Naive thymus-derived CD8-positive, alpha-beta T cell (primary cell): ENCODE measurements around the gene SEL1L. TPM values are rescaled to one million over a fixed set of nuclear protein-coding genes. Genes with fewer than 3 reads are reported as not detected.
A peak's percentile ranks its signal among the peaks of the same experiment; 100 is the strongest.
"Not testable (repeated sequence)": the region's sequence is repeated elsewhere in the genome, so short reads cannot be mapped to it uniquely, and the experiment has no call there.

Experiments used
- ATAC-seq, 2 donors: fragments of 150-1000 bp; cut with Tn5 transposase in 1 of 2; sonication (Bioruptor Pico), chemical (Tn5 transposase) in 1 of 2; 1 replicate in 1 of 2; 2 replicates in 1 of 2; pipeline ENCODE4 v1.10.0; 2021; ENCODE audit warnings: mild to moderate bottlenecking in 2 of 2, moderate library complexity in 2 of 2
- POLR2A ChIA-PET: fragments of 350-600 bp; sonication (Branson Sonifier 250); formaldehyde crosslinking; loops from one replicate; lab custom pipeline; 2021; ENCODE audit warnings: antibody characterized with exemption; lab: Charles Lee
- DNase-seq, 10 donors: peaks; one replicate each; pipeline versions ENCODE4 v3.0.0 to v3.0.0-alpha.2; 2020 to 2022
- H3K27ac Mint-ChIP-seq, 10 donors: one replicate each; pipeline ENCODE4 v1.8.0; 2020 to 2022; ENCODE audit warnings: mild to moderate bottlenecking in 10 of 10, mixed read lengths in 10 of 10, moderate library complexity in 4 of 10, inconsistent platforms in 1 of 10
- H3K27me3 Mint-ChIP-seq, 5 donors: one replicate each; pipeline ENCODE4 v1.8.0; 2021 to 2022; ENCODE audit warnings: mixed read lengths in 5 of 5
- H3K36me3 Mint-ChIP-seq, 3 donors: one replicate each; pipeline ENCODE4 v1.8.0; 2020 to 2022; ENCODE audit warnings: mixed read lengths in 3 of 3, mild to moderate bottlenecking in 2 of 3, inconsistent platforms in 1 of 3
- H3K4me1 Mint-ChIP-seq, 4 donors: one replicate each; pipeline ENCODE4 v1.8.0; 2021 to 2022; ENCODE audit warnings: mixed read lengths in 4 of 4
- H3K4me3 Mint-ChIP-seq, 10 donors: one replicate each; pipeline ENCODE4 v1.8.0; 2020 to 2022; ENCODE audit warnings: mild to moderate bottlenecking in 10 of 10, mixed read lengths in 10 of 10, moderate library complexity in 6 of 10, inconsistent platforms in 1 of 10
- H3K9me3 Mint-ChIP-seq, 9 donors: one replicate each; pipeline ENCODE4 v1.8.0; 2020 to 2022; ENCODE audit warnings: mixed read lengths in 9 of 9, mild to moderate bottlenecking in 3 of 9, inconsistent platforms in 1 of 9, moderate library complexity in 1 of 9
- polyA plus RNA-seq, 3 donors: library from polyadenylated mRNA; unstranded; fragments of 300-500 nt; fragmentation: Illumina TruSeq; gene quantifications; one replicate each; pipeline ENCODE4 v1.2.3, GENCODE V29; 2021
- total RNA-seq, 8 experiments: library from RNA in 2 of 8; stranded (reverse) in 2 of 8; gene quantifications; one replicate each; pipeline ENCODE4 v1.2.3 and lab custom pipeline; 2021 to 2026

The SEL1L gene
- total and polyA plus RNA-seq, 5 experiments from 2014 or later: 12.0 to 58.0 (median 22.9) TPM

DNA sequence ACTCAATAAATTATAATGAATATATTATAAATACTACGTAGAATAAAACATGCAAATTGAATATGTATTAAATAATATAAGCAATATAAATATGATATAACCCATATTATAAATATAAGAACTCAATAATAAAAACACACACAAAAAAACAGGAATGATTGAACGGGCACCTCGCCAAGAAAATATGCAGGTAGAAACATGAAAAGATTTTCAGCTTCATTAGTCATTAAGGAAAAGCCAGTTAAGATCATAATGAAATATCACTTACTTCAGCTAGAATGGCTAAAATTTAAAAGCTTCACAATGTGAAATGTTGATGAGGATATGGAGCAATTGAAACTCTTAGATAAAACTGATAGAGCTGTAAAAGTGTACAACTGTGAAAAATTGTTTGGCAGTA is 17.8 kb upstream of the SEL1L start:
- Mint-ChIP-seq H3K27ac (no peak overlapping the region), H3K9me3 (peaks cover 0 to 6% (median 0%) of the 10 kb centered on the region in 9 donors), H3K4me3 (no peak overlapping the region), H3K36me3 (no peaks in the 10 kb centered on the region), H3K27me3 (peaks cover 0 to 5% (median 0%) of the 10 kb centered on the region in 5 donors), H3K4me1 (peaks cover 0 to 2% (median under 1%) of the 10 kb centered on the region in 4 donors)
- no peak for ATAC-seq
- POLR2A ChIA-PET: no interaction called here
- DNase-seq: no peak

DNA sequence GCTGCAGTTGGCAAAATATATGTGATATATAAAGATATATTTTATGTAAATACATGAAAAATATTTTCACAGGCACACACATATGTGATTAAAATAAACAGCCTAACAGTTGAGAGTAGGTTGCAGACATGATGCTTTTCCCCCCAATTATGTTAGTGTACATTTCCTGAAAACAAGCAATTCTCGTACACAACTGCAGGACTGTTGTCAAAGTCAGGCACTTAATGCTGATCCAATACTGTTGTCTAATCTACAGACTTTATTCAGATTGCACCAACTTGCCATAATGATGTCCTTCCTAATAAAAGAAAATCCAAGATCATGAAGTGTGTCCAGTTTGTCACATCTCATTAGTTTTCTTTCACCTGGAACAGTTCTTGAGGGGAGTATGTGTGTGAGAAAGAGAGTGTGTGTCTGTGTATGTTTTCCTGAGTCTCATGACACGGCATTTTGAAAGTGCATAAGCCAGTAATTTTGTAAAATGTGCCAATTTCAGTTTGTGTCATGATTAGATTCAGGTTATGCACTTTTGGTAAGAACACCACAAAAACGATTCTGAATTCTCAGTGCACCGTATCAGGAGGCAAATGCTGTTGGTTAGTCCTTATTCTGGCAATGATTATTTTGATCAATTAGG is 16.5 kb upstream of the SEL1L start:
- POLR2A ChIA-PET: no interaction called here
- ATAC-seq (no peak), DNase-seq (no peak)
- Mint-ChIP-seq H3K9me3 (peaks cover 0 to 6% (median 0%) of the 10 kb centered on the region in 9 donors), H3K27me3 (peaks cover 0 to 5% (median 1%) of the 10 kb centered on the region in 5 donors), H3K27ac (no peak overlapping the region), H3K4me3 (no peak overlapping the region), H3K36me3 (no peaks in the 10 kb centered on the region), H3K4me1 (peaks cover 0 to 2% (median under 1%) of the 10 kb centered on the region in 4 donors)

DNA sequence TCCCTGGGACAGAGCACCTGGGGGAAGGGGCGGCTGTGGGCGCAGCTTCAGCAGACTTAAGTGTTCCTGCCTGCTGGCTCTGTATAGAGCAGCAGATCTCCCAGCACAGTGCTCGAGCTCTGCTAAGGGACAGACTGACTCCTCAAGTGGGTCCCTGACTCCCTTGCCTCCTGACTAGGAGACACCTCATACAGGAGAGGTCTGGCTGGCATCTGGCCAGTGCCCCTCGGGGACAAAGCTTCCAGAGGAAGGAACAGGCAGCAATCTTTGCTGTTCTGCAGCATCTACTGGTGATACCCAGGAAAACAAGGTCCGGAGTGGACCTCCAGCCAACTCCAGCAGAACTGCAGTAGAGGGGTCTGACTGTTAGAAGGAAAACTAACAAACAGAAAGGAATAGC is 7.6 kb upstream of the SEL1L start:
- ATAC-seq, H3K4me1 Mint-ChIP-seq, POLR2A ChIA-PET, DNase-seq, H3K4me3 Mint-ChIP-seq, H3K27ac Mint-ChIP-seq: not testable (repeated sequence)
- Mint-ChIP-seq H3K36me3 (peaks cover 0 to 13% (median 9%) of the 10 kb centered on the region in 3 donors), H3K27me3 (peaks cover 21 to 62% (median 39%) of the 10 kb centered on the region in 5 donors), H3K9me3 (peaks cover 0 to 11% (median 0%) of the 10 kb centered on the region in 9 donors)

DNA sequence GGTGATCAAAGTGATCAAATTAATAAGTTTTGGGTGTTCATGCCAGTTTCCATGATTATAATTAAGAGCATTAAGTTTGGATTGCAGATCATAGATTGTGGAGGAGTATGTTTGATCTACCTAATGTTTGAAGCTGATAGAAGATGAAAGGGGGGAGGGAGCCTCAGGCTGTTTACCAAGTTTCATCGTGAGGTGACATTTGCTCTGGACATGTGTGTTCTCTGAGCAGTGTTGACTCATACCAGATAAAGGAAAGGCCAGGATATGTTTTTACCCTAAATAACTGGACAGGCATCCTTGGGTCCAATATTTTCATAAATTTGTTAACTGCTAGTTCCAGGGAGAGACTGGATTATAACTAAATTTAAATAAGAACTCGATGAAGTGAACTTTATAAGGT is 3.5 kb upstream of the SEL1L start:
- Mint-ChIP-seq H3K27me3 (peaks cover 12 to 33% (median 24%) of the 10 kb centered on the region in 5 donors), H3K27ac (no peak overlapping the region), H3K36me3 (peaks cover 0 to 13% (median 9%) of the 10 kb centered on the region in 3 donors), H3K4me3 (no peak overlapping the region), H3K9me3 (peaks cover 0 to 9% (median 0%) of the 10 kb centered on the region in 9 donors), H3K4me1 (peaks cover 6 to 33% (median 29%) of the 10 kb centered on the region in 4 donors)
- ATAC-seq (no peak), DNase-seq (no peak)
- POLR2A ChIA-PET: no interaction called here

DNA sequence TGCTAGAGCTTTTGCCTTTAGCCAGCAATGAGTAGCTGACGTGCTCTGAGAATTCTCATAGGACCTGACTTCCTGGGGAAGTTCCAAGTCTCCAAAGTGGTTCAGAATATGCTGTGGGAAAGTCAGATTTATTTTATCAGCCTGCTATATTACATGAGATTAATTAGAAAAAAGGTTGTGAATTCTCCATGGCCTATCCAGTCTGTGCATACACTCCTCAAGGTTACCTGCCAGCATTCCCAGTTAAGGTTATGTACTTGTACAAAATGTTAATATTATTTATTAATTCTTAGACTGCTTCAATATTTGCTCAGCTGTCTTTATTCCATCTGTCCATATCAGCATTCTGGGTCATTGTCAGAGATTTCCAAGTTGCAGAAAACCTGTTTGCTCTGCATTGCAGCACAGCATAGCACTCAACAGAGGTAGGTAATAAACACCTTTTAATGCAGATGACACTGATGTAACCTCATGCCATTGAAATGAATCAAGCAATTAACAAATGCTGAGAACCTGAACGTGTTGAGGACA is 2.7 kb upstream of the SEL1L start:
- no peak overlapping the region for H3K27ac Mint-ChIP-seq
- peaks cover 7 to 24% (median 16%) of the 10 kb centered on the region in 5 donors for H3K27me3 Mint-ChIP-seq

DNA sequence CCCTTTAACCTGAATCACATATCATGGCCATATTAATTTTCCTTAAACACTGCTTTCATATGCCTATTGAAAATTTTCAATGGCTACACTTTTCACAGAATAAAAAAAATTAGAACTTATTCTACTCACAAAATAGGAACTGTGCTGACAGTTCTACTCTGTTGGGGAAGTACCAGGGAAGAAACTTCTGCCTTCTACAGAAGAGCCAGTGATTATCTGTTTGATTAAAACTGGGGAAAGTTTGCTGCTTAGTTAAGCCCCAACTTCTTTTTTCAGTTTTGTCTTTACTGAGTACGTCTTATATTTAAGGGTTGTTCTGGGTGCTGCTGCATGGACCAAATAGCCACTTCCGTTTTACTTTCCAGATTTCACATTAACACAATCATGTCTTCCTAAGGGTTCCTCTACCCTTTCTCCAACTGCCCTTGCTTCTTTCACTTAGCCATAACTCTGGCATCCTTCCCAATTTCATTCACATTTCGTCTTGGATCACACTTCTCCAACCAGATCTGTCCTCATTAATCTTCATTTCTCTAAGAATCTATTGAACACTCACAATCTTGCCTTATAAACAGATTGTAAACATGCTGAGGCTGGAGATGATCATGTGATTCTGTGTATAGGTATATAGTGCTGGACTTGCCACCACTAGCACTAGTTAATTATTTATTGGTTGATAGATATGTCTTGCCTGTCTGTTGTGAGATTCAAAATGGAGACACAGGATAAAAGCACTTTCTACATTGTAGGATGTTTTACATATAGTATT is 1.9 kb upstream of the SEL1L start:
- peaks cover 8 to 47% (median 44%) of the 10 kb centered on the region in 4 donors for H3K4me1 Mint-ChIP-seq
- peaks cover 7 to 18% (median 16%) of the 10 kb centered on the region in 5 donors for H3K27me3 Mint-ChIP-seq
- DNase-seq: no peak
- H3K36me3 Mint-ChIP-seq: peaks cover 3 to 9% (median 9%) of the 10 kb centered on the region in 3 donors
- H3K9me3 Mint-ChIP-seq: peaks cover 0 to 9% (median 0%) of the 10 kb centered on the region in 9 donors
- peak overlapping the region in 9 of 10 donors; percentile 8 to 92 (median 38) for H3K4me3 Mint-ChIP-seq
- H3K27ac Mint-ChIP-seq: peak overlapping the region in 7 of 10 donors; percentile 34 to 94 (median 88)
- POLR2A ChIA-PET: interaction anchor here (3.5 kb wide), 1 partner anchor 314 kb away, joined by 30 read pairs; the partner anchor contains the start of gene GTF2A1
- ATAC-seq: no peak

More for the DNA sequence above, 2.7 kb upstream of the SEL1L start:
- ATAC-seq (no peak), DNase-seq (no peak)
- POLR2A ChIA-PET: no interaction called here
- Mint-ChIP-seq H3K4me1 (peaks cover 8 to 40% (median 38%) of the 10 kb centered on the region in 4 donors), H3K9me3 (peaks cover 0 to 9% (median 0%) of the 10 kb centered on the region in 9 donors), H3K36me3 (peaks cover under 1 to 9% (median 9%) of the 10 kb centered on the region in 3 donors), H3K4me3 (no peak overlapping the region)

DNA sequence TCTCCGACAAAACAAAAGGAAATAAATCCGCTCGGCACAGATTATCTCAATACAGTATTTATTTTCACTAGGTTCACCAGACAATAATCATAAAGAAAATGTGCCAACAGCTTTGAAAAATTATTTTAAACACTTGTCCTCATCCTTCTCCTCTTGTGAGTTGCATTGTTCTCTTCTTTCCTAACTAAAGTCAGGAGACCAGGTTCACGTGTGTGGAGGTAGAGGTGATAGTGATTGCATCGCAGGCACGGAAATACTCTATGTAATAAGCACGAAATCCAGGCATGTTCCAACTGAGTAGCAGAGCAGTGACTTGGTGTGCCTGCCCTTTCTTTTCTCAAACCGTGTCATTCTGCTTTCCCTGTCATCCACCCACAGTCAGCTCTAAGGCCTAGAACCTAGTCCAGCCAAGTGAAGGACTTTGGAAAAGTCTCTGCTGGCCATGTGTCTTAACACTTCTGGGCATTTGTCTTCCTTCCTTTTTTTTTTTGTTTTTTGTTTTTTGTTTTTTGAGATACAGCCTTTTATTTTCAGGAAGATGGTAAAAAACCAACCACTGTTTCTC is 939 bp upstream of the SEL1L start:
- peaks cover 9 to 57% (median 54%) of the 10 kb centered on the region in 4 donors for H3K4me1 Mint-ChIP-seq
- peak overlapping the region; percentile 8 to 97 (median 80) for H3K4me3 Mint-ChIP-seq
- H3K9me3 Mint-ChIP-seq: peaks cover 0 to 9% (median 0%) of the 10 kb centered on the region in 9 donors
- H3K27me3 Mint-ChIP-seq: peaks cover 1 to 11% (median 6%) of the 10 kb centered on the region in 5 donors
- peak overlapping the region; percentile 40 to 96 (median 88) for H3K27ac Mint-ChIP-seq
- H3K36me3 Mint-ChIP-seq: peaks cover 3 to 9% (median 7%) of the 10 kb centered on the region in 3 donors
- POLR2A ChIA-PET: interaction anchor here (3.5 kb wide), 1 partner anchor 313 kb away, joined by 30 read pairs; the partner anchor contains the start of gene GTF2A1
- ATAC-seq: no peak
- DNase-seq: no peak

DNA sequence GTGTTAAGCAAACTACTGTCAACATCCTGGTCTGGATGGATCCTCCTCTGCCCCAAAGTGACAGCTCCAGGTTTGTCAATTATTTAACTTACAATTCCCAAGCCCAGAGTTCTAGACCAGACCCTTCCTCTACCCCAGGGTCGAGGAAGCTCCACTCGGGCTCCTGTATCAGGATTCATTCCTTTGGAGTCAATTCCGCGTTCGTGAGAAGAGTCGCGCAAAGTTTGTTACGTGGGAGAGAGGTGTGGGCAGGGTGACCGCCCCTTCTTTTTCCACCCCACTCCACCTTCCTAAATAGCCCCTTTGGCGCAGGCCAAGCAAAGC is 479 bp downstream of the SEL1L start:
- H3K27ac Mint-ChIP-seq: peak overlapping the region; percentile 88 to 96 (median 93)
- peaks cover 16 to 71% (median 66%) of the 10 kb centered on the region in 4 donors for H3K4me1 Mint-ChIP-seq
- no peak for ATAC-seq
- DNase-seq: peak in 2 of 10 donors; percentile 7 to 8
- H3K36me3 Mint-ChIP-seq: peaks cover 5 to 9% (median 6%) of the 10 kb centered on the region in 3 donors
- POLR2A ChIA-PET: interaction anchor here (1.2 to 3.5 kb wide), 5 partner anchors 10 to 363 kb away, joined by 3 to 30 read pairs (median 5); partner anchors contain the start of gene GTF2A1
- peak overlapping the region; percentile 90 to 99 (median 96) for H3K4me3 Mint-ChIP-seq
- H3K9me3 Mint-ChIP-seq: peaks cover 0 to 5% (median 0%) of the 10 kb centered on the region in 9 donors
- H3K27me3 Mint-ChIP-seq: peaks cover 0 to 4% (median 0%) of the 10 kb centered on the region in 5 donors

DNA sequence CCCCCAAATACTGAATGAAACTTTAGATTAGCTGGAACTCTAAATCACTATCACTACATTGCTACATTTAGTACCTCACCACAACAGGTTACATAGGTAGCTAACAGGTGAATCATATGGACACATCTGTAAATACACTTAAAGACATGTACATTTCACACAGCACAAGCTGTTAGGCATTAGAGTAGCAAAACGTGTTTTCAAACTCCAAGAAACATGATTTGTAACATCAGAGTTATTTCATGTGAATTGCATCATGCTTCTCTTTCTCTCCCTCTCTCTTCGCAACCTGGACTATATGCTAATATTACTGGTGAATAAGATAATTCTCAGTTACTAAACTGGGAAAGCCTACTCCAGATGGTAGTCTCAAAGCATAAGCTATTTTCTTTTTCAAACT is 4.3 kb downstream of the SEL1L start:
- Mint-ChIP-seq H3K9me3 (no peaks in the 10 kb centered on the region), H3K4me3 (peak overlapping the region in 2 of 10 donors; percentile 4 to 22), H3K27ac (peak overlapping the region in 2 of 10 donors; percentile 34 to 37), H3K36me3 (peaks cover 0 to 36% (median 9%) of the 10 kb centered on the region in 3 donors), H3K4me1 (peaks cover 21 to 78% (median 70%) of the 10 kb centered on the region in 4 donors), H3K27me3 (no peaks in the 10 kb centered on the region)
- ATAC-seq (no peak), DNase-seq (no peak)
- POLR2A ChIA-PET: no interaction called here

DNA sequence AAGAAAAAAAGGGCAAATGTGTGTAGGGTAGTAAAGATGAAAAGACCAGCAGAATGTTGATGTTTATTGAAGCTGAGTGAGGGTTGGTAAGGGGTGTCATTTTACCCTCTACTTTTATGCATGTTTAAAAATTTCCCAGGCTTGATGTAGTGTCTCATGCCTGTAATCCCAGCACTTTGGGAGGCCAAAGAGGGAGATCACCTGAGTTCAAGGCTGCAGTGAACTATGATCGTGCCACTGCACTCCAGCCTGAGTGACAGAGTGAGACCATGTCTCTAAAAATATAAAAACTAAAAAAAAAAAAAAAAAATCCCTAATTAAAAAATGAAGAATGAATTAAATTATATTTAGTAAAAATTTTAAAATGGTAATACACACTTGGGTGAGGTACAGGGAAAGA is 8.5 kb downstream of the SEL1L start:
- DNase-seq (no peak), ATAC-seq (no peak)
- POLR2A ChIA-PET: no interaction called here
- Mint-ChIP-seq H3K4me1 (peaks cover 27 to 63% (median 58%) of the 10 kb centered on the region in 4 donors), H3K4me3 (peak overlapping the region in 1 of 10 donors; percentile 19), H3K27ac (peak overlapping the region in 1 of 10 donors; percentile 27), H3K9me3 (no peaks in the 10 kb centered on the region), H3K36me3 (peaks cover 0 to 70% (median 18%) of the 10 kb centered on the region in 3 donors), H3K27me3 (no peaks in the 10 kb centered on the region)

DNA sequence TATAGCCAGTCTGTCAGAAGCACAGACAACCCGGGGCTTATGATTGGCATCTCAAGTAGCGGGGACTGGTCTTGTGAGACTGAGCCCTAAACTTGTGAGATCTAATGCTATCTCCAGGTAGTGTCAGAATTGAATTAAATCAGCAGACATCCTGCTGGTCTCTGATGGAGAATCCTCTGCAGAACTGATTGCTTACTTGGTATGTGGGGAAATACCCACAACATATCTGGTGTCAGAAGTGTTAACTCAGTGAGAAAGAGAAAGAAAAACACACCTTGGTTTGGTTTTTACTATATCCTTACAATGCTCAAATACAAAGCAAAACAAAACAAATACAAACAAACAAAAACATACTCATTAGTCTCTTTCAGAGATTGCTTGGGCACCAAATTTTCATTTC is 10.0 kb downstream of the SEL1L start:
- Mint-ChIP-seq H3K27me3 (no peaks in the 10 kb centered on the region), H3K36me3 (peaks cover 0 to 83% (median 29%) of the 10 kb centered on the region in 3 donors), H3K27ac (peak overlapping the region in 1 of 10 donors; percentile 5), H3K4me3 (no peak overlapping the region), H3K4me1 (peaks cover 31 to 61% (median 58%) of the 10 kb centered on the region in 4 donors), H3K9me3 (no peaks in the 10 kb centered on the region)
- POLR2A ChIA-PET: interaction anchor here (1.4 kb wide), 1 partner anchor 10 kb away, joined by 5 read pairs; the partner anchor contains the start of gene SEL1L
- ATAC-seq (no peak), DNase-seq (no peak)

DNA sequence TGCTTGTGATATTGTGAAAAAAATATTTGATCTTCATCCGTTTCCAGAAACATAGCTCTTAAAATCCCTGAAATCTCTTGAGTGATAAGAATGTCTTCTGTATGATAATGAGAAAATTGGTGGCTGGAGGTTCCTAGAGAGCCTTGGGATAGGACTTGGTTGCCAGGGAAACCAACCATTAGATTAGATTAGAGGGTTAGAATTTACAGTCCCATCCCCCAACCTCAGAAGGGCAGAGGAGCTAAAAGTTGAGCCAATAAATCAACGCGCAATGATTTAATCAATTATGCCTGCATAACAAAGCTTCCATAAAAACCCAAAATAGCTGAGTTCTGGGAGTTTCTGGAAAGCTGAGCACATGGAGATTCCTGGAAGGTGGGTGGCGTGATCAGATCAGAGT is 10.6 kb downstream of the SEL1L start:
- Mint-ChIP-seq H3K9me3 (no peaks in the 10 kb centered on the region), H3K27ac (no peak overlapping the region), H3K4me3 (no peak overlapping the region), H3K36me3 (peaks cover 0 to 83% (median 31%) of the 10 kb centered on the region in 3 donors), H3K4me1 (peaks cover 29 to 55% (median 52%) of the 10 kb centered on the region in 4 donors), H3K27me3 (no peaks in the 10 kb centered on the region)
- no peak for DNase-seq
- ATAC-seq: no peak
- POLR2A ChIA-PET: interaction anchor here (1.4 kb wide), 1 partner anchor 11 kb away, joined by 5 read pairs; the partner anchor contains the start of gene SEL1L
